Mucosa of descending colon (tissue), 3 donors: ENCODE measurements around the gene FOCAD. TPM values are rescaled to one million over a fixed set of nuclear protein-coding genes. Genes with fewer than 3 reads are reported as not detected.

ENCODE experiments used
- ATAC-seq: fragments of 200-7000 bp; cut with Tn5 transposase; one replicate; pipeline ENCODE4 v1.9.1; 2020; ENCODE audit warnings: mild to moderate bottlenecking, moderate library complexity
- DNase-seq, 3 donors: peaks; one replicate each; pipeline ENCODE4 v3.0.0-alpha.2; 2020
- H3K36me3 ChIP-seq: fragments of 200-600 bp; one replicate; pipeline ENCODE4 v1.8.0; 2021; ENCODE audit warnings: low read depth, mild to moderate bottlenecking
- H3K4me1 ChIP-seq: fragments of 200-600 bp; one replicate; pipeline ENCODE4 v1.8.0; 2021; ENCODE audit warnings: low read depth, mild to moderate bottlenecking
- H3K4me3 ChIP-seq: fragments of 200-600 bp; one replicate; pipeline ENCODE4 v1.8.0; 2021; ENCODE audit warnings: mild to moderate bottlenecking
- H3K9me3 ChIP-seq: fragments of 200-600 bp; one replicate; pipeline ENCODE4 v1.8.0; 2021; ENCODE audit warnings: mild to moderate bottlenecking
- intact Hi-C, 2 donors: fragments of 100-400 bp; cut with DNase I in 1 of 2; cut with micrococcal nuclease in 1 of 2; formaldehyde crosslinking; loops; one replicate each; pipeline versions ENCODE4 v1.11.0 to v1.11.1; 2022; cut with DNase I, micrococcal nuclease
- total RNA-seq, 3 donors: library from RNA; stranded (reverse); fragmentation: NEBNext Ultra II Directional in 2 of 3; extraction: Animal tissue kit (Norgen Biotek cat#: 25700) in 2 of 3; gene quantifications; one replicate each; pipeline versions ENCODE4 v1.2.1 to v1.2.4, GENCODE V29; 2021 to 2023
- TF ChIP-seq, protein P1 (sequence below): fragments of 200-600 bp; IDR thresholded peaks from one replicate; pipeline ENCODE4 v1.8.0; 2022; ENCODE audit warnings: antibody characterized with exemption, mild to moderate bottlenecking
- donor health status: DM: no; HTN: no; CAD: no; lungs with moderate emphysema.
- donor health status: DM: no; HTN: no; CAD: no.
- donor health status: DM: no; HTN: yes; CAD: no.

The FOCAD gene
- total RNA-seq, 3 donors from 2014 or later, result 26.6 to 30.3 (median 26.9) TPM

DNA sequence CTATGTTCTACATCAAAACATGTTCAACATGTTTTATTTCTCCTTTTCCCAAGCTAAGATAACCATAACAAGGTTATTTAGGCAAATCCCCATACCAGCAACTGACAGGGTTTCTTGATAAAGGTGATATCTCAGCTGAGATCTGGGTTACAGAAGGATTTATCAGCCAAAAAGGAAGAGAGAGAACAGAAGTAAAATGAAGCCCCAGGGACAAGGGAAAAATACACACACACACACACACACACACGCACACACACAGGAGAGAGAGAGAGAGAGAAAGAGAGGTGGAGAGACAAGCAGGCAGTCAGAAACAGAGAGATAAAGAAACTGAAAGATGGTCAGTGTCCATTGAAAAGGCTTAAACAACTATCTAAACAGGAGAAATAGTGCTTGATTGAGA is 42.0 kb upstream of the FOCAD start:
- H3K4me3 ChIP-seq, result no peak overlapping the region
- no peaks in the 10 kb centered on the region for H3K4me1 ChIP-seq

DNA sequence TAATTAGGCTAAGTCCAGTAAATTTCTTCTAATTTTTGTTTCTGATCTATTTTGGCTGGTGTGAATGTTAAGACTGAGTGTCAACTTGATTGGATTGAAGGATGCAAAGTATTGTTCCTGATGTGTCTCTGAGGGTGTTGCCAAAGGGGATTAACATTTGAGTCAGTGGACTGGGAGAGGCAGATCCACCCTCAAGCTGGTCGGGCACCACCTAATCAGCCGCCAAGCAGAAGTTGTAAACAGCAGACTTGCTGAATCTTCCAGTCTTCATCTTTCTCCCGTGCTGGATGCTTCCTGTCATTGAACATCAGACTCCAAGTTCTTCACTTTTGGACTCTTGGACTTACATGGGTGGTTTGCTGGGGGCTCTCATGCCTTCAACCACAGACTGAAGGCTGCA is 40.4 kb upstream of the FOCAD start:
- intact Hi-C loops, result no loop called here
- ATAC-seq (no peak), DNase-seq (no peak)
- TF ChIP-seq, protein P1, sequence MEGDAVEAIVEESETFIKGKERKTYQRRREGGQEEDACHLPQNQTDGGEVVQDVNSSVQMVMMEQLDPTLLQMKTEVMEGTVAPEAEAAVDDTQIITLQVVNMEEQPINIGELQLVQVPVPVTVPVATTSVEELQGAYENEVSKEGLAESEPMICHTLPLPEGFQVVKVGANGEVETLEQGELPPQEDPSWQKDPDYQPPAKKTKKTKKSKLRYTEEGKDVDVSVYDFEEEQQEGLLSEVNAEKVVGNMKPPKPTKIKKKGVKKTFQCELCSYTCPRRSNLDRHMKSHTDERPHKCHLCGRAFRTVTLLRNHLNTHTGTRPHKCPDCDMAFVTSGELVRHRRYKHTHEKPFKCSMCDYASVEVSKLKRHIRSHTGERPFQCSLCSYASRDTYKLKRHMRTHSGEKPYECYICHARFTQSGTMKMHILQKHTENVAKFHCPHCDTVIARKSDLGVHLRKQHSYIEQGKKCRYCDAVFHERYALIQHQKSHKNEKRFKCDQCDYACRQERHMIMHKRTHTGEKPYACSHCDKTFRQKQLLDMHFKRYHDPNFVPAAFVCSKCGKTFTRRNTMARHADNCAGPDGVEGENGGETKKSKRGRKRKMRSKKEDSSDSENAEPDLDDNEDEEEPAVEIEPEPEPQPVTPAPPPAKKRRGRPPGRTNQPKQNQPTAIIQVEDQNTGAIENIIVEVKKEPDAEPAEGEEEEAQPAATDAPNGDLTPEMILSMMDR, result no peak
- no peaks in the 10 kb centered on the region for H3K36me3 ChIP-seq
- H3K9me3 ChIP-seq, result no peaks in the 10 kb centered on the region
- no peaks in the 10 kb centered on the region for H3K4me1 ChIP-seq
- no peak overlapping the region for H3K4me3 ChIP-seq

More for the DNA sequence above, 42.0 kb upstream of the FOCAD start:
- intact Hi-C loops, result no loop called here
- H3K36me3 ChIP-seq, result no peaks in the 10 kb centered on the region
- DNase-seq (no peak), ATAC-seq (no peak)
- TF ChIP-seq, protein P1, result no peak
- no peaks in the 10 kb centered on the region for H3K9me3 ChIP-seq

DNA sequence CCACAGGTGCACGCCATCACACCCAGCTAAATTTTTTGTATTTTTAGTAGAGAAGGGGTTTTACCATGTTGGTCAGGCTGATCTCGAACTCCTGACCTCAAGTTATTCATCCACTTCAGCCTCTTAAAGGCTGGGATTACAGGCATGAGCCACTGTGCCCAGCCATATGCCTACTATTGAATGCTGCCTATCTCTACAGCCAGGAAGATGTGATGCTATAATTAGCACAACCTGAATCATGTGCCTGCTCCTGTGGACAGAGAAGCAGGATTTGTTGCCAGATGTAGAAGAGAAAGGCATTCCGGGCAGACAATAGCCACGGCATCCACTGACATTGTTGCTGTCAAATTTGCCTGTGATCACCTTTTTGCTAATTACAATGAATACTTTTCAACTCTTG is 37.4 kb upstream of the FOCAD start:
- Histone ChIP-seq H3K36me3 (no peaks in the 10 kb centered on the region), H3K4me1 (no peaks in the 10 kb centered on the region), H3K9me3 (no peaks in the 10 kb centered on the region), H3K4me3 (no peak overlapping the region)
- intact Hi-C loops, result no loop called here
- DNase-seq (no peak), ATAC-seq (no peak)
- TF ChIP-seq, protein P1, result no peak

DNA sequence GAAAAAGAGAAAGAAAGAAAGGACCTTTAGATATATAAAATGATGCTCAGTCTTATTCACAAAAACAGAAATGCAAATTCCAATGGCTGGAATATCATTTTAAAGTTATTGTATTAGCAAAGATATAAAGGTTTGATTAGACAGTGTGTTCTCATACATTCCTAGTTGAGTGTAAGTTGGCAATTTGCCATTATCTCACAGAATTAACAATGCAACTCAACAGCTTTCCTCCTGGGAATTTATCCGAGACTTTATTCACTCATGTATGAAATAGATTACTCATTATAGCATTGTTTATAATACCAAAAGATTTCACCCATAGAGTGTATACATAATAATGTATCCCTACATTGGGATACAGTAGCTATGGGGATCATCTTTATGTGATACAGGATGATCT is 34.7 kb upstream of the FOCAD start:
- ATAC-seq (no peak), DNase-seq (no peak)
- TF ChIP-seq, protein P1, result no peak
- Histone ChIP-seq H3K9me3 (no peaks in the 10 kb centered on the region), H3K36me3 (no peaks in the 10 kb centered on the region), H3K4me3 (no peak overlapping the region), H3K4me1 (no peaks in the 10 kb centered on the region)
- intact Hi-C loops, result no loop called here

DNA sequence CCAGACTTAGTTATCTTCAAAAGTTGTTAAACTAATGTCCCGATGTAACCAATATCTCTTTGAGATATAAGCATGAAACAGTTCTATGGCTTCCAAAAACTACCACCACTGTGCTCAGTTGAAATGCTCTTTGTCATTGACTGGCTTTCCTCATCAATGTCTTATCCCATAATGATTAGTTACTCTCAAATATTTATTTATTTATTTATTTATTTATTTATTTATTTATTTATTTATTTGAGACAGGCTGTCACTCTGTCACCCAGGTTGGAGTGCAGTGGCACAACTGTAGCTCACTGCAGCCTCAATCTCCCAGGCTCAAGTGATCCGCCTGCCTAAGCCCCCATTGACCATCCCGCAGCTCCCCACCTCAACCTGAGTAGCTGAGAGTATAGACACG is 33.7 kb upstream of the FOCAD start:
- TF ChIP-seq, protein P1, result no peak
- ATAC-seq, result no peak
- no peaks in the 10 kb centered on the region for H3K4me1 ChIP-seq
- no peaks in the 10 kb centered on the region for H3K36me3 ChIP-seq
- no peaks in the 10 kb centered on the region for H3K9me3 ChIP-seq
- DNase-seq, result no peak
- intact Hi-C loops, result no loop called here
- no peak overlapping the region for H3K4me3 ChIP-seq

DNA sequence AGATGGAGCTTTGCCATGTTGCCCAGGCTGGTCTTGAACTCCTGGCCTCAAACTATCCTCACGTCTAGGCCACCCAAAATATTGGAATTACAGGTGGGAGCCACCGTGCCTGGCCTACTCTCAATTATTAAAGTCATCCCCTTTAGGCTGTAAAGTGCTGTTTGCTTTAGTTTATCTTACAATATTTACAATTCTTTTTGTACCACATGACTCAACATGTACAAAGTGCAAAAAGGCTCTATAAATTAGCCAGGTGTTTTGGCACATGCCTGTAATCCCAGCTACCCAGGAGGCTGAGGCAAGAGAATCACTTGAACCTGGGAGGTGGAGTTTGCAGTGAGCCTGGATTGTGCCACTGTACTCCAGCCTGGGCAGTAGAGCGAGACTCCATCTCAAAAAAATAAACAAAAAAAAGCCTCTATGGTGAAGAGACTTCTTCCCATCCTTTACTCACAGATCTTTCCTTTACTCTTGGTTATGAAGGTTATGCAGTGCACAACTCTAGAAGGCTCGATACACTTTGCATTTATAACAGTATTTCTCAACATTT is 33.2 kb upstream of the FOCAD start:
- ATAC-seq (peak; percentile 76), DNase-seq (no peak)
- Histone ChIP-seq H3K4me3 (no peak overlapping the region), H3K36me3 (no peaks in the 10 kb centered on the region), H3K4me1 (no peaks in the 10 kb centered on the region), H3K9me3 (no peaks in the 10 kb centered on the region)
- intact Hi-C loops, result no loop called here
- TF ChIP-seq, protein P1, result no peak
